ENCODE data around the gene BOLL. TPM values are rescaled to one million over a fixed set of nuclear protein-coding genes. Genes with fewer than 3 reads are reported as not detected.
A peak's percentile ranks its signal among the peaks of the same experiment; 100 is the strongest.
"Not testable (repeated sequence)": the region's sequence is repeated elsewhere in the genome, so short reads cannot be mapped to it uniquely, and the experiment has no call there.

The BOLL gene
- total RNA-seq: 0.16 and 2.4 TPM in 2 replicates
- not detected for polyA plus RNA-seq (2012)

DNA sequence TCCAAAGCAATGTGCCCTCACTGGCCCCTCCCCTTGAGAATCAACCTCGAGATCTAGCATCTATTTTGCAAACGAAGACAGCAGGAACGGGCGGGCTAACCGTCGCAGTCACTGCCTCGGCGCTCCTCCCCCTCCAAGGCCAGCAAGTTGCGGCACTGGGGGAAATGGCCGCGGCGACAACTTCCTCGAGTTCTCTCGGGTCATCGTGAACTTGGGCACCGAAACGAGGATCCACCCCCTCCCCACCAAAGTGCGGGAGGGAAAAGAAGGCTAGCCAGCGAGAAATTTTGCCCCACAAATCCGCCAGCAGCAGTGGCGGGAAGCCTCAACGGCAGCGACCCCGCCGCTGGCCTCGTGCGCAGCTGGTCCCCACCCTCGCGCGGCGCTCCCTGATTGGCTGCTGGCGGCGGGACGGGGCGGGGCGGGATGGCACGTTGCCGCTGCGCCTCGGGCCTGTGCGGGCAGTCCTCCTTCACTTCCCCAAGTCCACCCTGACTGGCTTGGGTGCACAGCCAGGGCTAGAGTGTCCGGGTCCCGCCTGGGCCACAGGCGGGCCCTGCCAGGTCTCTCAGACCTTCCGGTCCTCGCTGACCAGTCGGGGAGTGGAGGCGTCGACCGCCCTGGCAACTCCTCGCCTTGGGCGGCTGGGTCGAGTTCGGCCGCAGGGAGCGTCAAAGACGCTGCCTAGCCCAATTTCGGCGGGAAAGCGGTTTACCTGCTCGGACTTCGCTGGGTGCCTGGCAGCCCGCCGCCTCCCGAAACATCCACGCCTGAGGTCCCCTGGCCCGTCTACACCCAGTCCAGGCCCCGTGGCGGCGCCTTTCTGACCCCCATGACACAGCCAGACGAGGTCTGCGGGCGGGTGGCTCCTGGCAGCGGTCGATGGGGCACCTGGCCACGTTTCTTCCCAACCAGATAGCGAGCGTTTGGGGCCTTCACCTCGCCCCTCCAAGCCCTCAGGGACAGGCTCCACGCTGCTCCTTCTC lies at the start of gene BOLL:
Gene BOLL, minus strand, starts transcription at position 364 of the 986 bp plus-strand sequence. CDS start 3,469 bp downstream, outside the sequence.
- no peak for DNase-seq (ENCODE audit: low read depth)

GRCh38 chr2:197834771-197835170 lies 49.7 kb upstream of the BOLL start:
- not testable (repeated sequence) for DNase-seq (ENCODE audit: low read depth)

GRCh38 chr2:197828464-197829135 lies 43.5 kb upstream of the BOLL start:
- no peak for DNase-seq (ENCODE audit: low read depth)

DNA sequence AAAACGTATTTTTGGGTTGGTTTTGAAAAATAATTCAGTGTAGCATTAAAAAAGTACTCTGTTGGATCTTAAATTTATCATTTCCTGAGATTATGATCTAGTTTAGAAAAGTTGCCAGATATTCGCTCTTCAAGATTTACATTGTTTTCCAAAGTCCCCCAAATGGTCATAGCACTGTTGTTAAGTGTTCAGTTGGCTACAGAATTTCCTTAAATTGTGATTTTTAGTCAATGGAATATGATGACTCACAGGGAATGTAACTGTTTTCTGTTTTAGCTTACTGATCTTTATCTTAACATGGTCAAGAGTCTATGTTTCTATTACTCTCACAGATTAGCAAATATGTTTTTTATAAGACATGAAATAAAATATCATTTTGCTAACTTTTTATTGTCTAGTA lies 42.5 kb upstream of the BOLL start:
- no peak for DNase-seq (ENCODE audit: low read depth)

- no peak for DNase-seq (ENCODE audit: low read depth)
These were observed 37.2 kb upstream of the BOLL start for GRCh38 chr2:197822333-197822732.

DNA sequence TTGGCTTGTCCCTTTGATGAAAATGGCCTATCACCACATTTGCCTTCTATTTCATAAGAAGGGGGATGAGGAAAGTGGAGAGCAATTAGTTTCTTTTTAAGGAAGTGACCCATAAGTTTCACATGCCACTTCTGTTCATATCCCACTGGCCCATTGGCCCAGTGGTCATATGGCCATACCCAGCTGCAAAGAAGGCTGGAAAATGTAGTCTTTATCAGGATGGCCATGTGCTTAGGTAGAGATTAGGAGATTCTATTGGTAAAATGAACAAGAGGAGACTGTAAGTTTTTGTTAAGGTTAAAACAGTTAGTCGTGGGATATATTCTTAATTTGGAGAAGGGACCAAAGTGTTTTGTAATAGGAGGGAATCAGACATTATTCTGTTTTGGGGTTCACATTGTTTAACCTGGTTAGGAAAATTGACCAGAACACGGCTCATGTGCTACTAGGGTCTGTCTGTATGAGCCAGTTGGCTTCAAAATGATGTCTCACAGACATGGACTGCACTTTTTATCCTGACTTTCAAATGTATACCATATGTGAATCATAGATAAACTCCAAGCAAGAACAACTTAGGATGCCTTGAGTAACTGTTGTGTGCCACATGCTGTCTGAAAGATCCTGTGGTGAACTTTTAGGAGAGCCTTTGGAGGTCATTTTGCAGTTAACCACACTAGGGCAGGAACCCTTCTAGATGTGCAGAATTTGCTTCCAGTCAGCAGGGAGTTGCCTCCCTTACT lies 36.6 kb upstream of the BOLL start:
- no peak for DNase-seq (ENCODE audit: low read depth)

DNA sequence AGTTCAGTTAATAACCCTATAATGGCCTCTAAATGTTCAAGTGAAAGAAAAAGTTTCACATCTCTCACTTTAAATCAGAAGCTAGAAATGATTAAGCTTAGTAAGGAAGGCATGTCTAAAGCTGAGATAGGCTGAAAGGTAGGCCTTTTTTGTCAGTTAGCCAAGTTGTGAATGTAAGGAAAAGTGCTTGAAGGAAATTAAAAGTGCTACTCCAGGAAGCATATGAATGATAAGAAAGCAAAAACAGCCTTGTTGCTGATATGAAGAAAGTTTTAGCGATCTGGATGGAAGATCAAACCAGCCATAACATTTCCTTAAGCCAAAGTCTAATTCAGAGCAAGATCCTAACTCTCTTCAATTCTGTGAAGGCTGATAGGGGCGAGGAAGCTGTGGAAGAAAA lies 29.4 kb upstream of the BOLL start:
- DNase-seq (ENCODE audit: low read depth): no peak

GRCh38 chr2:197813093-197813787 lies 28.1 kb upstream of the BOLL start:
- DNase-seq (ENCODE audit: low read depth): peak; percentile 21

DNA sequence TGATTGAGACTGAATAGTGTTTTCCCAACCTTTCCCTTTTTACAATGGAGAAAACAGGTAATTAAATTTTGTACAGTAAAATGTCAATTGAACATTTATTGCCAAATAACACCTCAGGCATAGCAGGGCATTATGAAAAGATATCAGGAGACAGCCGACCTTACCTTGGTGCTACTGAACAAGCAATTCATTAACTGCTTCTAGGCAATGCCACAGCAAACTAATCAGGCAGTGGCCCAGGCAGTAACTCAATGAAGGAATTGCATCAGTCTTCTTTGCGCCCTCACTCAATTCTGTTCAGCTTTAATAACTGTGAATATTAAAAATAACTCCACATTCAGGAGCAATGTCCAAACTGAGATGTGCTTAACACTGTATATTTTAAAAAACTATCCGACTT lies 25.4 kb upstream of the BOLL start:
- no peak for DNase-seq (ENCODE audit: low read depth)

- no peak for DNase-seq (ENCODE audit: low read depth)
These were observed 24.9 kb upstream of the BOLL start for GRCh38 chr2:197810016-197810415.

- no peak for DNase-seq (ENCODE audit: low read depth)
These were observed 23.9 kb upstream of the BOLL start for GRCh38 chr2:197809064-197809463.

DNA sequence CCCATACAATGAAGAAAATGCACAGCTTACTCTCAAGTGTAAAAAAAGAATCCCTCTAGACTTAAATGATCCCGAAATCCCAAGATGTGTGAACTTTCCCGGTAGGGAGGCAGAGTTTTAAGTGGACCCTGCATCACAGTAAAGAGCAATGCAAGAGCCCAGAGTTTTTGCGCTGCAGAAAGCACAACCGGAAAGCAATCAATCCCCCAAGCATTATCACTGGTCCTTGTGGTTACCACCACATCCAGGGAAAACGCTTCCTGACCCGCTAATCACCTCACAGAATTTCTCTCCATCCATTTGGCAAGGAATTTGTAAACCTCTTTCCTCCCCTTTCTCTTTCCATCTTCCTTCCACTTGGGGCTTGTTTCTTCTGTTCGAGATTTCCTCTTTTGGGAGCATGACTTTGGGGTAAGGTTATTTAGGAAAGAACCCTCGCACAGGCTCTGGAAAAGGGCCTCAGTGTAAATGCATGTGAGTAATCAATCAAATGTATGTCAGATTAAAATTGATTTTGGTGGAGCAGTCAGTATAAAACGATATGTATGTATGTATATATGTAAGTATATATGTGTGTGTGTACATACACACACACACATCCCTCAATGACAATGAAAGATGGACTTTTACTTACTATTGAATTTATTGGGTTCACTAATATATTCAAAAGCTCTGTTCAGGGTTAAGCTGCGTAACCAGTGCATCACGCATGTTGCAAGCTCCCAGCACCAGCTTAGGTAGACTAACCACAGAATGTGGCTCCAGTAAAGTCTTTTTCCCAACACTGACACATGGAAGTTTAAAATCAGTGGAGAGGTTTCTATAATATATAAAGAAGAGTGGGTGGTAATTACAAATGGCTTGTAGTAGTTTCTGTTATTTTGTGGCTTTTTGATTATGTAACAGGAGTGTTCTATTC lies 20.9 kb upstream of the BOLL start:
- no peak for DNase-seq (ENCODE audit: low read depth)

DNA sequence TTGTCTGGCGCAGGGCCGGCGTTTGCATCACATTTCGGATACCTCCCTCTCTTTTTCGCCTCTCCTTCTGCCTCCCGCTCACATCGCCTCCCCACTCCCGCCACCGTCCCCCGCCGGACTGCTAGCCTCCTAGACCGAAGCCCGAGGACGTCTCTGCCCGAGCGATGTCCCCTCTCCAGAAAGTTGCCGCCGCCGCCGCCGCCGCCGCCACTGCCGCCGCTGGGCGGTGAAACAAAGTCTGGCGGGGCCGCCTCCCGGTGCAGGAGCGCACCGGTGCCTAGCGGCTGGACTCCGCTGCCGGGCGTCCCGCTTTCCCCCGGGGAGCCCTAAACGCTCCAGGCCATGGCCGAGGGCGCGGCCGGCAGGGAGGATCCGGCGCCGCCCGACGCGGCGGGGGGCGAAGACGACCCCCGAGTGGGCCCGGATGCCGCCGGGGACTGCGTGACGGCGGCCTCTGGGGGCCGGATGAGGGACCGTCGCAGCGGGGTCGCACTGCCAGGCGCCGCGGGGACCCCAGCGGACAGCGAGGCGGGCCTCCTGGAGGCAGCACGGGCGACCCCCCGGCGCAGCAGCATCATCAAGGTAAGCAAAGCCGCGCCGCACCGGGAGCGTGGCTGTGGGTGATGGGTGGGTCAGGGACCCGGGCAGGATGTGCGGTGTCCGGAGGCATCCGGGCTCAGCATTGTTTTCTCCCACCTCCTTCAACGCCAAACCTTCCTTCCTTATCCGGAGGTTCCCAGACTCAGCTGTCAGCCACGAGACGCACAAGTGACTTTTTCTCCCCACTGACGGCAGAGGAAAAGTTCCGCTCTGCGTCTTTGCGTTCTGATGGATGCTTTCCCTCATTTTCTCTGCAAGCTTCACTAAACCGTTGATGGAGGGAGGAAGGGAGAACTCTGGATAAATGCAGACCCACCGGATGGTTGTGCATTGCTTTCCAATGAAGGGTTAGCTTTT lies 19.9 kb upstream of the BOLL start:
- DNase-seq (ENCODE audit: low read depth): peak; percentile 18

DNA sequence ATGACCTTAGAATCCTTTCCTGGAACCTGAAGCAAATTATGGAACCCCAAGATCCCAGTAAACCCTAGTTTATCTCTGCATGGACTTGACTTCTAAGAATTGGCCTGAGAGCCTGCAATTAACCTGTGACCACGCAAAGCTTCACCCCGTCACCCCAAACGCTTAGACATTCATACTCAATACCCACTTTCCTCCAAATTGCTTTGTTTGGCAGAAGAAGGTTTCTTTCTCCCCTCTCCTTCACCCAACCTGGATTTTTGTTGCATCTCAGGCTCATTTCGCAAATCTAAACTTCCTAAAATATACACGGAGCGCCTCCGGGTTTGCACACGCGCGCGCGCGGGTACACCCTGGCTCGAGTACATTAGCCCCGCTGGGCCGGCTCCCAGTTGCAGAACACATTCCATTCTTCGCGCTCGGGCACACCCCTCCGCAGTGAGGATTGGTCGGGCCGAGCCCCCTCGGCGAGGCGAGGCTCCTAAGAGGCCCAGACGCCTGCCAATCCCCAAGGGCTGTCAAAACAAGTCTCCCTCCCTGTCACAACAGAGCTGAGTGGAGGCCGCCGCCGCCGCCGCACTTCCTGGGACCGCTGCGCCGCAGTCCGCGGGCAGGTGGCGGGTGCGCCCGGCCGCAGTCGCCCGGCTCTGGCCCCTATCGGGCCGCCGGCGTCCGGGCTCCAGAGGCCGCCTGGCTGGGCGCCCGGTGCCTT lies 19.1 kb upstream of the BOLL start, which contains the start of gene PLCL1:
Gene PLCL1, plus strand, starts transcription at position 545 of the 709 bp plus-strand sequence.
- DNase-seq (ENCODE audit: low read depth): peak; percentile 93

- peak; percentile 61 for DNase-seq (ENCODE audit: low read depth)
These were observed 17.9 kb upstream of the BOLL start for GRCh38 chr2:197803033-197803444.

- no peak for DNase-seq (ENCODE audit: low read depth)
These were observed 15.9 kb upstream of the BOLL start for GRCh38 chr2:197801033-197801432.

DNA sequence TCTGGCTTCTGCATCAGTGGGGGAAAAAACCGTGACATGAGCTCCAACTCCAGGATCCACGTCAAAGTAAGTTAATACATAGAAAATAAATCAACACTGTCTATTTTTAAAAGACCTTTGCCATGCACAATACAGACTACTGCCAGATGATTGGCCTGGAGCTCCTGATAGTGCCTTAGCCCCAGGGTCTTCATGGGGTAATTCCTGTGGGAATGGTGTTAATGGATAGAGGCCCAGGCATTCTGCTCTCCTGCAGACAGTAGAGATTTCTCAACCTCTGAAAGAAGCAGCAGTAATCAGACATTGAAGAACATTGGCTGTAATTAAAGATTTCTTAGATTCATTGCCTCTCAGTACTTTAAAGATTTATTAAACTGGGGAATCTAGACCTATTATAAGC lies 15.0 kb upstream of the BOLL start:
- no peak for DNase-seq (ENCODE audit: low read depth)

DNA sequence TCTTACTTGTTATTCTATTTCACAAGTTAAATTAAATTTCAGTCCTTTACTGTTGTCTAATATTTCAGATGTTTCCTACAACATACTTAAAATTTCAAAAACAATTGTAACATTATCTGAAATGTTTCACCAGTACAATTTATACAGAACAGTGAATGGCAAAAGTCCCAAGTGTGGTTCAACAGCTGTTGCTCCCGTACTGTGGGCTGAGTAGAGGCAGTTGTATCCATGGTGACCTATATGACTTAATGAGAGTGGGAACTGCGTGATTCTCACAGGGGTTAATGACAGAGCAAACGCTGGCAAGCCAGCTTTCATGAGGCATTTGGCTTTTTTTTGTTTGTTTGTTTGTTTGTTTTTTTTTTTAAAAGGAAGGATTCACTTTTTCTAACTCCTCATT lies 13.9 kb upstream of the BOLL start:
- DNase-seq (ENCODE audit: low read depth): peak; percentile 79
